PC-3 (cell line): ENCODE measurements around the gene DPPA5. TPM values are rescaled to one million over a fixed set of nuclear protein-coding genes. Genes with fewer than 3 reads are reported as not detected.

Experiments used
- ATAC-seq: fragments of 200-7000 bp; cut with Tn5 transposase; 2 replicates; pipeline ENCODE4 v1.9.1; 2020; ENCODE audit warnings: mild to moderate bottlenecking, moderate library complexity
- BruUV-seq: library from RNA; stranded (reverse); fragments of 400-500 nt; replicated peaks from 2 replicates; lab custom pipeline; 2021; lab: Mats Ljungman, UMichigan
- CTCF ChIA-PET: fragments of 300-600 bp; sonication (Branson Sonifier 250); formaldehyde crosslinking; loops from one replicate; lab custom pipeline; 2022; ENCODE audit warnings: antibody characterized with exemption; lab: Charles Lee
- POLR2A ChIA-PET: fragments of 300-600 bp; sonication (Branson Sonifier 250); formaldehyde crosslinking; loops from one replicate; lab custom pipeline; 2022; ENCODE audit warnings: antibody characterized with exemption; ENCODE audit not compliant: unreplicated experiment; lab: Charles Lee
- DNase-seq: peaks from one replicate; pipeline ENCODE4 v3.0.0-alpha.2; 2015
- H2AFZ ChIP-seq: fragments of 300-600 bp; sonication (generic); 2 replicates; pipeline ENCODE4 v1.6.0; 2016; ENCODE audit warnings: antibody characterized with exemption, low read length
- H3F3A ChIP-seq: fragments of 300-600 bp; sonication (generic); one replicate; pipeline ENCODE4 v1.6.0; 2017; ENCODE audit warnings: antibody characterized with exemption, low read length, control low read depth, mild to moderate bottlenecking; ENCODE audit not compliant: unreplicated experiment
- H3K27ac ChIP-seq: fragments of 300-600 bp; sonication (generic); 2 replicates; pipeline ENCODE4 v1.5.1; 2016; ENCODE audit warnings: mild to moderate bottlenecking, low read length
- H3K27me3 ChIP-seq: fragments of 300-600 bp; sonication (generic); 2 replicates; pipeline ENCODE4 v1.6.1; 2016; ENCODE audit warnings: low read length, mixed read lengths
- H3K36me3 ChIP-seq: fragments of 300-600 bp; sonication (generic); 2 replicates; pipeline ENCODE4 v1.6.1; 2016; ENCODE audit warnings: low read depth, mixed run types, low read length, mixed read lengths
- H3K4me1 ChIP-seq: fragments of 300-600 bp; sonication (generic); 2 replicates; pipeline ENCODE4 v1.5.1; 2016; ENCODE audit warnings: low read length; ENCODE audit not compliant: insufficient read depth
- H3K4me2 ChIP-seq: fragments of 300-600 bp; sonication (generic); 2 replicates; pipeline ENCODE4 v1.6.0; 2016; ENCODE audit warnings: low read length
- H3K4me3 ChIP-seq: fragments of 300-600 bp; sonication (generic); 2 replicates; pipeline ENCODE4 v1.5.1; 2016; ENCODE audit warnings: mild to moderate bottlenecking, low read length, mixed read lengths
- H3K79me2 ChIP-seq: fragments of 300-600 bp; sonication (generic); 2 replicates; pipeline ENCODE4 v1.6.1; 2017; ENCODE audit warnings: low read length, mixed read lengths
- H3K9ac ChIP-seq: fragments of 300-600 bp; sonication (generic); 2 replicates; pipeline ENCODE4 v1.6.0; 2016; ENCODE audit warnings: mild to moderate bottlenecking, low read length
- H3K9me2 ChIP-seq: fragments of 300-600 bp; sonication (generic); replicated peaks from 2 replicates; pipeline ENCODE4 v1.6.1; 2016; ENCODE audit warnings: mixed run types, low read length, mixed read lengths
- H3K9me3 ChIP-seq: fragments of 300-600 bp; sonication (generic); 2 replicates; pipeline ENCODE4 v1.6.1; 2016; ENCODE audit warnings: low read length, mixed read lengths
- H4K20me1 ChIP-seq: fragments of 300-600 bp; sonication (generic); 2 replicates; pipeline ENCODE4 v1.6.1; 2016; ENCODE audit warnings: low read length, mixed read lengths
- EZH2 ChIP-seq: fragments of 300-600 bp; sonication (generic); IDR thresholded peaks from one replicate; pipeline ENCODE4 v1.6.1; 2017; ENCODE audit warnings: antibody characterized with exemption, mild to moderate bottlenecking, low read length; ENCODE audit not compliant: unreplicated experiment
- EZH2phosphoT487 ChIP-seq: fragments of 300-600 bp; sonication (generic); IDR thresholded peaks from 2 replicates; pipeline ENCODE4 v1.6.1; 2018; ENCODE audit warnings: mild to moderate bottlenecking, antibody characterized with exemption, low read length, borderline replicate concordance
- intact Hi-C: fragments of 100-400 bp; cut with micrococcal nuclease; formaldehyde crosslinking; loops from 2 replicates; pipeline ENCODE4 v1.9.0; 2023
- total RNA-seq: library from RNA; depleted of rRNA; stranded (reverse); fragments of >200 nt; gene quantifications from 2 replicates; pipeline ENCODE4 v1.2.3, GENCODE V29; 2014
- TF ChIP-seq, protein P1 (sequence below): fragments of 300-600 bp; sonication (generic); conservative IDR thresholded peaks from 2 replicates; pipeline ENCODE4 v1.5.1; 2017; ENCODE audit warnings: antibody characterized with exemption, low read depth, mild to moderate bottlenecking, low read length

The DPPA5 gene
- total RNA-seq, 1 experiment from 2014 or later: not detected

DNA sequence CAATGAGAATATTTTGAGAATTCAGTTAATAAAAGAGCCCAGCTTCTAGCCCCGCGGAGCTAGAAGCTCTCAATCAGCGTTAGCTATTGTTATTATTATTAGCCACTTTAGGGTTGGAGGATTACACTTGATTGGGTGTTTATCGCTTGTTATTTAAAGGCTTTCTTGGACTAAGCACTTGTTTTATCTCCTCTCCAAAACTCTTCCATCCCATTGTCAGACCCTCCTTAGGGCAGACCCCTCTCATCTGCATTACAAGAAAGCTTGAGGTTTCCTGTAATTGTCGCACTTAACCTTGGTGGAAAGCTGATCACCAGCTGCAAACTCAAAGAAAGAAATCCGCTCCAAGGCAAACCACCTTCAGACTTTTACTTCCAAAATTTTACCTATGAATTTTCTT is 4.8 kb downstream of the DPPA5 start:
- Histone ChIP-seq H3K36me3 (no peaks in the 10 kb centered on the region), H3K4me3 (no peak overlapping the region), H3K27ac (no peak overlapping the region), H3K9me2 (no peaks in the 10 kb centered on the region), H3K4me1 (no peaks in the 10 kb centered on the region), H3K9ac (no peak overlapping the region), H3K9me3 (no peaks in the 10 kb centered on the region), H3K27me3 (no peaks in the 10 kb centered on the region), H4K20me1 (no peaks in the 10 kb centered on the region), H3F3A (no peaks in the 10 kb centered on the region), H2AFZ (no peak overlapping the region), H3K4me2 (no peak overlapping the region), H3K79me2 (no peaks in the 10 kb centered on the region)
- CTCF ChIA-PET: no interaction called here
- no TSS peak for BruUV-seq
- intact Hi-C loops: no loop called here
- no peak for TF ChIP-seq EZH2phosphoT487
- no peak for TF ChIP-seq EZH2
- TF ChIP-seq, protein P1, sequence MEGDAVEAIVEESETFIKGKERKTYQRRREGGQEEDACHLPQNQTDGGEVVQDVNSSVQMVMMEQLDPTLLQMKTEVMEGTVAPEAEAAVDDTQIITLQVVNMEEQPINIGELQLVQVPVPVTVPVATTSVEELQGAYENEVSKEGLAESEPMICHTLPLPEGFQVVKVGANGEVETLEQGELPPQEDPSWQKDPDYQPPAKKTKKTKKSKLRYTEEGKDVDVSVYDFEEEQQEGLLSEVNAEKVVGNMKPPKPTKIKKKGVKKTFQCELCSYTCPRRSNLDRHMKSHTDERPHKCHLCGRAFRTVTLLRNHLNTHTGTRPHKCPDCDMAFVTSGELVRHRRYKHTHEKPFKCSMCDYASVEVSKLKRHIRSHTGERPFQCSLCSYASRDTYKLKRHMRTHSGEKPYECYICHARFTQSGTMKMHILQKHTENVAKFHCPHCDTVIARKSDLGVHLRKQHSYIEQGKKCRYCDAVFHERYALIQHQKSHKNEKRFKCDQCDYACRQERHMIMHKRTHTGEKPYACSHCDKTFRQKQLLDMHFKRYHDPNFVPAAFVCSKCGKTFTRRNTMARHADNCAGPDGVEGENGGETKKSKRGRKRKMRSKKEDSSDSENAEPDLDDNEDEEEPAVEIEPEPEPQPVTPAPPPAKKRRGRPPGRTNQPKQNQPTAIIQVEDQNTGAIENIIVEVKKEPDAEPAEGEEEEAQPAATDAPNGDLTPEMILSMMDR: no peak
- POLR2A ChIA-PET: no interaction called here
- DNase-seq (no peak), ATAC-seq (no peak)

DNA sequence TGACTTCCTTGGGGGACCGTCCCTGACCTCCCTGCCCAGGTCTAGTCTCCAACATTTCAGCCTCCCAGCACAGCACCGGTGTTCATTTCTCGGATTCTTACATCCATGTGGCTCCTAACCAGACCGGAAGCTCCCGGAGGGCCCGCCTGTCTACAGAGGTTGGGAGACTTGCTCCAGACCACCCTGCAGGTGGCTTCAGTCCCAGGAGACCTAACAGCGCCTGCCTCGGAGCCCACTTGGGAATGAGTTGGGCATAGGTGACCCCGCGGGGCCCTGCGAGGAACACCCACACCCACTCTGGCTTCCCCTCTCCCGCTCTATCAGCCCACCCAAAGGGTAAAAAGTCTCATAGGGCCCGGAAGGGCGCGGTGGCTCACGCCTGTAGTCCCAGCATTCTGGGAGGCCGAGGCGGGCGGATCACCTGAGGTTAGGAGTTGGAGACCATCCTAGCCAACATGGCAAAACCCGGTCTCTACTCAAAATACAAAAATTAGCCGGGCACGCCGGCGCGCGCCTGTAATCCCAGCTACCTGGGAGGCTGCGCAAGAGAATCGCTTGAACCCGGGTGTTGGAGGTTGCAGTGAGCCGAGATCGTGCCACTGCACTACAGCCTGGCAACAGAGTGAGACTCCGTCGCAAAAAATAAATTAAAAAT is 5.4 kb downstream of the DPPA5 start:
- no peaks in the 10 kb centered on the region for H3K9me2 ChIP-seq
- no peak overlapping the region for H3K9ac ChIP-seq
- no peaks in the 10 kb centered on the region for H3K4me1 ChIP-seq
- no peak overlapping the region for H3K4me3 ChIP-seq
- H3K27ac ChIP-seq: no peak overlapping the region
- no peaks in the 10 kb centered on the region for H3K9me3 ChIP-seq
- CTCF ChIA-PET: no interaction called here
- H3K4me2 ChIP-seq: no peak overlapping the region
- no peak for DNase-seq
- H3K79me2 ChIP-seq: no peaks in the 10 kb centered on the region
- H3K27me3 ChIP-seq: no peaks in the 10 kb centered on the region
- H2AFZ ChIP-seq: no peak overlapping the region
- no peaks in the 10 kb centered on the region for H4K20me1 ChIP-seq
- ATAC-seq: no peak
- H3K36me3 ChIP-seq: no peaks in the 10 kb centered on the region
- H3F3A ChIP-seq: no peaks in the 10 kb centered on the region
- intact Hi-C loops: no loop called here
- TF ChIP-seq EZH2phosphoT487: no peak
- TF ChIP-seq EZH2: no peak
- TF ChIP-seq, protein P1: no peak
- BruUV-seq: no TSS peak
- POLR2A ChIA-PET: no interaction called here

DNA sequence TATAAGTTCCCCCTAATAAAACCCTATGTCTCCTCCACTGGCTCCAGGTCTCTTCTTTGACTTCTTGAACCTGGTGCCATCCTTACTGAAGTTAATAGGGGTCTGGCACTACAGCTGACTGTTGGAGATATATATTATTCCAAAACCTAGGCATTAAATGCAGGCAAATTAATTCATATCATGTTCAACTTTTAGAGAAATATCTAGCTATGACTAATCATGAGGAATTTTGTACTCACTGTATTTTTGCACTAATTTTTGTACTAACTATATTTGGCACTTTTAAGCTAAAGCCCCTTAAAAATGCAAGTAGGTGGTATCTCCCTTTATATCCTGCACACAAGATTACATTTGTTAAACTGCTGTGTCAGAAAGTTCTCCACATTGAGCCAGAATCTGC is 10.9 kb downstream of the DPPA5 start:
- POLR2A ChIA-PET: no interaction called here
- no peaks in the 10 kb centered on the region for H3K79me2 ChIP-seq
- no peak for DNase-seq

More for the DNA sequence above, 10.9 kb downstream of the DPPA5 start:
- no peaks in the 10 kb centered on the region for H3F3A ChIP-seq
- BruUV-seq: no TSS peak
- no peaks in the 10 kb centered on the region for H3K27me3 ChIP-seq
- no peak overlapping the region for H3K9ac ChIP-seq
- no peak for ATAC-seq
- intact Hi-C loops: no loop called here
- H3K27ac ChIP-seq: no peak overlapping the region
- no peaks in the 10 kb centered on the region for H3K4me1 ChIP-seq
- H3K9me2 ChIP-seq: no peaks in the 10 kb centered on the region
- H3K9me3 ChIP-seq: no peaks in the 10 kb centered on the region
- H4K20me1 ChIP-seq: no peaks in the 10 kb centered on the region
- no peak overlapping the region for H2AFZ ChIP-seq
- TF ChIP-seq EZH2phosphoT487: no peak
- no peak overlapping the region for H3K4me2 ChIP-seq
- no peaks in the 10 kb centered on the region for H3K36me3 ChIP-seq
- no peak overlapping the region for H3K4me3 ChIP-seq
- CTCF ChIA-PET: no interaction called here
